GM21825 (cell line): Measurements from ENCODE around the gene EVI5L.
"Not testable (repeated sequence)": the region's sequence is repeated elsewhere in the genome, so short reads cannot be mapped to it uniquely, and the experiment has no call there.

Source experiments
- ATAC-seq: cut with Tn5 transposase; IDR thresholded peaks from one replicate; pipeline ENCODE4 v1.9.1; 2021; ENCODE audit warnings: mild to moderate bottlenecking, moderate library complexity; ENCODE audit not compliant: unreplicated experiment

The EVI5L gene

DNA sequence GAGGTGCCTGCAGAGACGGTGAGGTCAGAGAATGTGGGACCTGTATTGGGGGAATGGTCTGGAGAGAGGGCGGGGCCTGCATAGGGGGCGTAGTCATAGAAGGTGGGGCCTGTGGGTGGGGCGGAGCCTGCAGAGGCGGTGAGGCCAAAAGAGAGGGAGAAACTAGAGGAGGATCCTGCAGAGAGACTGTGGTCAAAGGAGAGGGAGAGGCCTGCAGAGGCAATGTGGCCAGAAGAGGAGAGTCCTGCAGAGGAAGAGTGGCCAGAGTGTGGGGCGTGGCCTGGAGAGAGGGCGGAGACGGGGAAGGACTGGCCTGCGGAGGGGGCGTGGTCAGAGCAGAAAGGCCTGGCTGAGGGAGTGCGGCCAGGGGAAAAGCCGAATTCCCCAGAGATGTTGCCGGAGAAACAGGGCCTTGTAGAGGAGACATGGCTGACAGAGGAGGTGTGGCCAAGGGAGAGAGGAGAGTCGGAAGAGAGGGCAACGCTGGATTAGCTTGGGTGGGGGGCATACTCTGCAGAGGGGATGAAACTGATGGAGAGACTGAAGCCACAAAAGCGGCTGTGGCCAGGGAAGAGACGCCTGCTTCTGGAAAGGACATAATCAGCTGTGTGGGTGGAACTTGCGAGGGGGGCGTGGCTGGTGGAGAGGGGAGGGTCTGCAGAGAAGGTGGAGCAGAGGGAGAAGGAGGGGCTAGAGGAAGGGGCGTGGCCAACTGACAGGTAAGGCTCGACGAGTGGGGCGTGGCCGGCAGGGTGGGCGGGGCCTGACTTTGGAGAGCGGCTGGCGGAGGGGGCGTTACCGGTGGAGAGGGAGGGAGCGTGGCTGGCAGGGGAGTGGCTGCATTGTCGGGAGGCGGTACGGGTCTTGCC lies 41.7 kb downstream of the EVI5L start:
- ATAC-seq = no peak

DNA sequence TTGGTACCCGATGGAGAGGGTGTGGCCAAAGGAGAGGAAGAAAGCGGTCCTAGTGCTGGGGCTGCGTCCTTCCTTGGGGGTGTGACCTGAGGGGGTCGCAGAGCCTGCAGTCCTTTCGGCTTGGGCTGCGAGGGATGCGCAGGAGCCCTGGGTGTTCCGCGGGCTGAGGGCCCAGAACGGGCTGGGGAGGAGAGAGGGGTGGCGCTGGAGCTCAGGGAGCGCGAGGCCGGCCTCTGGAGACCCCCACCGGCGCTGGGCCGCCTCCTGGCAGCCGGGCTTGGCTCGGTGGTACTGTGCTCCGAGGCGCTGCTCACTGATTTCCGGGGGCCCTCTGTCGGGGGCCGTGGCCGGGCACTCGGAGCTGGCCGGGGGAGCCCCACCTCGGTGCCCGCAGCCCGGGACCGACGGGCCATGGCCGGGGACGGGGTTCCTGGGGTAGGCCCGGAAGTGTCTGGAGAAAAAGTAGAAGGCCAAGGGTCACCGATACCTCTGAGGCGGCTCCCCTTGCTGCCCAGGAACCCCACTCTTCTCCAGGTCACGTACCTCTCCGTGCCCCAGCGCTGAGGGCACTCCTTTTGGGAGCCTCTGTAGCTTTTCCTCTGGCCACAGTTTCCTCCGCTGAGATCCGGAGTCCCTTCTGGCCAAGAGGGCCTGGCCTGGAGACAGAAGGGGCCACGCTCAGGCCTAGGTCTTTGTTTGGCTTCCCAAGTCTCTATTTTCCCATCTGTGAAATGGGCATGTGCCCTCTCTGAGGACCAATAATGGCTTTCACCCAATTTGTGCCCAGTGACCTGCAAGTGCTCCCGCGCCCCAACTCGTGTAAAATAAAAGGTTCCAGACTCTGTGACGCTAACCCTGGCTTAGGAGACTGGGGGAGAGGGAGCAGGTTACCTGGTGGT lies 42.5 kb downstream of the EVI5L start:
- no peak for ATAC-seq

- ATAC-seq = no peak
Measured at GRCh38 chr19:7873304-7874075, 43.5 kb downstream of the EVI5L start.

- no peak for ATAC-seq
Measured at GRCh38 chr19:7874076-7874896, 44.3 kb downstream of the EVI5L start, which contains the start of gene PRR36. TSS of gene PRR36 (minus strand) at chr19:7874390. CDS start at chr19:7873689, 701 bp downstream.

GRCh38 chr19:7874897-7875273 lies 44.9 kb downstream of the EVI5L start:
- ATAC-seq = no peak

DNA sequence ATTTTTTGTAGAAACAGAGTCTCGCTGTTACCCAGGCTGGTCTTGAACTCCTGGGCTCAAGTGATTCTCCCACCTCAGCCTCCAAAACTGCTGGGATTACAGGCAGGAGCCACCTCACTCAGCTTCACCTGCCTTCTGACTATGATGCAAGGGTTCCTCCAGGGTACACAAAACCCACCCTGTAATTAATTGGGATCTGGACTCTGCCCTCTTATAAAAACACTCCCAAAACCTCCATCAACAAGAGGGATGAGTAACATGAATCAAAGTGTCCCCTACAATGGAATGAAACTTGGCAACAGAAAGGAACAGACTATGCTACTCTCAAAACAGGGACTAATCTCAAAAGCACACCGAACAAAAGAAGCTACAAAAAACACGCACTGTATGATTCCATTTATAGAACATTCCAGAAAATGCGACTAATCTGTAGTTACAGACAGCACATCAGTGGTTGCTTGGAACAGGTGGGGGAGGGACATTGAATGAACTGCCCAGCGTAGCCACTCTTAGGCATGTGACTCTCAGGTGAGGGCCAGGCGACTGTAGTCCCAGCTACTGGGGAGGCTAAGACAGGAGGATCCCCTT lies 47.3 kb downstream of the EVI5L start:
- no peak for ATAC-seq

DNA sequence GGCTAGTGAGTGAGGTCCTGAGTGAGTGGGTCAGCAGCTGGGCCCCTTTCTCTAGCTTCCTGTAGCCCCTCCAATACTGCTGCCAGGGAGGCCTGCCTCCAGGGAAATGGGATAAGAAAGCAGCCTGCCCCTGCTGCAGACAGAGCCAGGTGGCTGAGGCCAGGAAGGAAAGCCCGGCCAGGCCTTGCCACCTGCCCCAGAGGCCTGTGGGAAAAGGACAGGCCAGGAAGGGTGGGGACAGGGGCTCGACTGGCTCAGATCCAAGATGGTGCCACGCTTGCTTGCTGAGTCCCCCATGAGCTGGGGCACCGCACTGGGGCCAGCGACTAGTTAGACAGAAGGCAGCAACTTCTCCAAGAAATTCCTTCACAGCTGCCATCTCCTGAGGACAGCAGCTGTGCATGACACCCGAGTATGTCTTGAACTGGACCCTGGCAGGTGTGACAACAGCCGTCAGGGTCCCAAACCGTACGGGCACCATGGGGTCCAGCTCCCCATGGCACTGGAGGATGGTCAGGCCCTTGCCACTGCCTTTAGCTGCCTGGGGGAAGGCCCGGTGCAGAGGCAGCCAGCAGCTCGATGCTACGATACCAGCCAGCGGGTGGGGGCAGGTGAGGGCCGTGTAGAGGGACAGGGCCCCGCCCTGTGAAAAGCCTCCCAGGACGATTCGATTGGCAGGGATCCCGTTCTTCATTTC lies 49.2 kb downstream of the EVI5L start:
- no peak for ATAC-seq

DNA sequence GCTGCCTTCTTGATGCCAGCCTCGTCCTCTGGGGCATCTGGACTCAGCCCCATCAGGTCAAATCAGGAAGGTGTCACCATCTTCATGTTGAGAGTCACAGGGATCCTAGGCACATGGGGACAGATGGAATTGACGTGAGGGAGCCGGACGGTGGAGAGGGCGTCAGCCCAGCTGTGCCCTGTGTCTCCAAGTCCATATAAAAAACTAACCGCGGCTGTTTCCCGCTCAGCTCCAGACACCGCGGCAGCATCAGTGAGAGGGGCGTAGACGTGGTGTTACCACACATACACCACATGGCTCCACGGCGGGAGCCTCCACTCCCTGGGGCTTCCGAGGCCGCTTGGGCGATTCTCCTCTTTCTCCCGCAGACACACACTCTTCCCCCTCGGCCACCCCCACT lies 49.8 kb downstream of the EVI5L start:
- no peak for ATAC-seq

GRCh38 chr19:7881910-7882309 lies 51.9 kb downstream of the EVI5L start:
- no peak for ATAC-seq

DNA sequence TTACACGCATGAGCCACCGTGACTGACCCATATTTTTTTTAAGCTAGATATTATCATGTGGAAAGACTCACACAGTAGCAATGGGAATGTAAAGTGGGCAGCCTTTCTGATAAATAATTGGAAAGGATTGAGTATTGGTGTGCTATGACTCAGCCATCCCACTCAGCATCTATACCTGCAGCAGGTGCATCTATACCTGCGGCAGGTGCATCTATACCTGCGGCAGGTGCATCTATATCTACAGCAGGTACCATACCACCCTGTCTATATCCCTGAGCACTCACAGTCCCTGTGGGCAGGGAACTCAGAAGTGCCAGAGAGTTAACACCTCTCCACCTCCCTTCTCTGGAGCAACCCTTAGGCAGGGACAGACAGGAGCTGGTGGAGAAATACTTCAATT lies 53.1 kb downstream of the EVI5L start:
- no peak for ATAC-seq

- ATAC-seq = no peak
Measured at GRCh38 chr19:7883796-7884570, 54.0 kb downstream of the EVI5L start.

GRCh38 chr19:7885818-7886217 lies 55.8 kb downstream of the EVI5L start:
- ATAC-seq = no peak

DNA sequence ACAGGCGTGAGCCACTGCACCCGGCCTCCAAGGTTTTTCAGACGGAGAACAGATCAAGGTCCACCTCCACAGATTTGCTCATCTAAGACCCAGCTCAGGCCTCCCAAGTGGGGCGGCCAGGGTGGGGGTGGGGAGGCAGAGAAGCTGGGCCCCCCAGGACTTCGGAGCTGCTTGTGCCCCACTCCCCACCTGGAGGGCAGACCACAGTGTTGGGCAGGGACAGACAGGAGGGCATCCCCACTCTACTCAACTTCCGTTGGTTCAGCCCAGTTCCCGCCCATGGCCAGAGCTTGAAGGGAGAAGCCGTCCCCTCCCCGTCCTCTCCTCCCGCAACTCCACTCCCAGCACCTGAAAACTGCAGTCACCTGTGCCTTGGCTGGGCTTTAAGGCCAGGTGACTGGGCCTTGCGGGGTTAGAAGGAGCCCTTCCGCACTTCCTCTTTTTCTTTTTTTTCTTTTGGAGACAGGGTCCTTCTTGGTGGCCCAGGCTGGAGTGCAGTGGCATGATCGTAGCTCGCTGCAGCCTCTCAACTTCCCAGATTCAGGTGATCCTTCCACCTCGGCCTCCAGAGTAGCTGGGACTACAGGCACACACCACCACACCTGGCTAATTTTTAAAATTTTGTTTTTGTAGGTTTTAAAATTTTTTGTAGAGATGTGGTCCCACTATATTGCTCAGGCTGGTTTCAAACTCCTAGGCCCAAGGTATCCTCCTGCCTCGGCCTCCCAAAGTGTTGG lies 57.6 kb downstream of the EVI5L start:
- no peak for ATAC-seq

DNA sequence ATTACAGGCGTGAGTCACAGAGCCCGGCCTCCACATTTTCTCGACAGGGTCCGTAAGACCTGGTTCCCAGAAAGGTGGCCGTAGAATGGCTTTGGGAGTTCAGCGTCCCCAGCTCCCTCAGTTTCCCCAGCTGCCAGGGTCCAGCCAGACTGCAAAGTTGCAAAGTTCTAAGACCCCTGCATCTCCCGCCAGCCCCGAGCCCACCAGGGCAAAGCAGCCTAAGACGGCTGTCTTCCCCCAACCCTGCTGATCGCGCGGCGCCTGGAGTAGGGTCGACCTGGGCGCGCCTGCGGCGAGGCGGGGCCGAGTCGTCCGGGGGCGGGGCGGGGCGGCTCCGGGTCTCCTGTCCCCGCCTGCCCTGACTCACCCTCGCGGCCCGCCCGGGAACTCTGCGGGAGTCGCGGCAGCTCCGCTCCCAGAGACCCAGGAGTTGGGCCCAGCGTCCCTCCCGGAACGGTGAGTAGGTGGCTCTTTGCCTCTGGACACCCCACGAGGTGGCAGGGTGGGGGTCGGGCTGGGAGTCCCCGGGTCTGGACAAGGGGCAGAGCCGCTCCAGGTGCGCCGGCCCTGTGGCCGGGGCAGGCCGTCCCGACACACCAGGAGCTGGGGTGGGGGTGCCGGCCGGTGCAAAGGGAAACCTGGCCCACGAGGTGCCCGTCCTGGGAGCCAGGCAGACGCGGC lies 58.3 kb downstream of the EVI5L start, which contains the start of gene LRRC8E:
Gene LRRC8E, plus strand, starts transcription at position 366 of the 681 bp plus-strand sequence. CDS start 7,094 bp downstream, outside the sequence.
- no peak for ATAC-seq

- ATAC-seq = no peak
Measured at GRCh38 chr19:7888826-7889217, 58.8 kb downstream of the EVI5L start.

GRCh38 chr19:7893362-7894101 lies 63.5 kb downstream of the EVI5L start:
- ATAC-seq = not testable (repeated sequence)
